OCI-LY7 (cell line): ENCODE results near the gene SCN1A. TPM values are rescaled to one million over a fixed set of nuclear protein-coding genes. Genes with fewer than 3 reads are reported as not detected.
A peak's percentile ranks its signal among the peaks of the same experiment; 100 is the strongest.

Source experiments
- BruUV-seq: library from RNA; stranded (reverse); fragments of 400-500 nt; replicated peaks from 2 replicates; lab custom pipeline; 2021; lab: Mats Ljungman, UMichigan
- CTCF ChIA-PET: fragments of 300-600 bp; sonication (Branson Sonifier 250); formaldehyde crosslinking; loops from one replicate; lab custom pipeline; 2022; ENCODE audit warnings: antibody characterized with exemption; ENCODE audit not compliant: unreplicated experiment; lab: Charles Lee
- POLR2A ChIA-PET: fragments of 300-600 bp; sonication (Branson Sonifier 250); formaldehyde crosslinking; loops from one replicate; lab custom pipeline; 2022; ENCODE audit warnings: antibody characterized with exemption; lab: Charles Lee
- DNase-seq: peaks from one replicate; pipeline ENCODE4 v3.0.0-alpha.2; 2015; ENCODE audit warnings: low spot score
- H2AFZ ChIP-seq: fragments of 200-600 bp; sonication (generic), shearing (Covaris generic); 2 replicates; pipeline ENCODE4 v1.6.1; 2014; ENCODE audit warnings: mild to moderate bottlenecking, antibody characterized with exemption, low read length, moderate library complexity
- H3K27ac ChIP-seq: fragments of 200-600 bp; sonication (generic); 2 replicates; pipeline ENCODE4 v1.5.1; 2014; ENCODE audit warnings: mixed run types, low read depth, mild to moderate bottlenecking, moderate library complexity, low read length, inconsistent platforms; ENCODE audit not compliant: poor library complexity, severe bottlenecking
- H3K36me3 ChIP-seq: fragments of 200-600 bp; sonication (generic); 2 replicates; pipeline ENCODE4 v1.6.1; 2014; ENCODE audit warnings: mild to moderate bottlenecking, antibody characterized with exemption, low read length, moderate library complexity, mixed read lengths; ENCODE audit not compliant: insufficient read depth
- H3K4me1 ChIP-seq: fragments of 200-600 bp; sonication (generic); 2 replicates; pipeline ENCODE4 v1.5.1; 2014; ENCODE audit warnings: mild to moderate bottlenecking, low read length; ENCODE audit not compliant: insufficient read depth, poor library complexity, severe bottlenecking
- H3K4me2 ChIP-seq: fragments of 200-600 bp; sonication (generic); 2 replicates; pipeline ENCODE4 v1.6.1; 2014; ENCODE audit warnings: mild to moderate bottlenecking, low read length
- H3K4me3 ChIP-seq: fragments of 200-600 bp; sonication (generic); 2 replicates; pipeline ENCODE4 v1.5.1; 2014; ENCODE audit warnings: mild to moderate bottlenecking, low read depth, low read length; ENCODE audit not compliant: poor library complexity, severe bottlenecking
- H3K79me2 ChIP-seq: fragments of 200-600 bp; sonication (generic); 2 replicates; pipeline ENCODE4 v1.6.1; 2016; ENCODE audit warnings: low read depth, mild to moderate bottlenecking, low read length, moderate library complexity, mixed read lengths; ENCODE audit not compliant: insufficient read depth
- H3K9me2 ChIP-seq: fragments of 200-600 bp; sonication (generic); 2 replicates; pipeline ENCODE4 v1.6.1; 2016; ENCODE audit warnings: mild to moderate bottlenecking, low read length, mixed read lengths; ENCODE audit not compliant: insufficient read depth
- H3K9me3 ChIP-seq: fragments of 200-600 bp; sonication (generic); 2 replicates; pipeline ENCODE4 v1.6.1; 2014; ENCODE audit warnings: mild to moderate bottlenecking, mixed run types, low read length, mixed read lengths
- H4K20me1 ChIP-seq: fragments of 200-600 bp; sonication (generic); 2 replicates; pipeline ENCODE4 v1.6.1; 2014; ENCODE audit warnings: mild to moderate bottlenecking, antibody characterized with exemption, low read length, moderate library complexity, mixed read lengths; ENCODE audit not compliant: insufficient read depth
- CTCF ChIP-seq: fragments of 200-600 bp; sonication (generic); conservative IDR thresholded peaks from 2 replicates; pipeline ENCODE4 v1.5.1; 2014; ENCODE audit warnings: mild to moderate bottlenecking, antibody characterized with exemption, low read length, moderate library complexity, mixed read lengths
- EZH2phosphoT487 ChIP-seq: fragments of 200-600 bp; sonication (generic); IDR thresholded peaks from 2 replicates; pipeline ENCODE4 v1.6.1; 2018; ENCODE audit warnings: low read depth, borderline replicate concordance, mild to moderate bottlenecking, mixed run types, antibody characterized with exemption, low read length, moderate library complexity, mixed read lengths
- intact Hi-C: fragments of 100-400 bp; cut with micrococcal nuclease; formaldehyde crosslinking; loops from one replicate; pipeline ENCODE4 v1.10.0; 2022; ENCODE audit not compliant: unreplicated experiment
- total RNA-seq, 2 experiments: library from RNA; depleted of rRNA in 1 of 2; stranded (reverse); fragments of >200 nt in 1 of 2; shearing (Covaris generic) in 1 of 2; gene quantifications; 2 replicates each; pipeline ENCODE4 v1.2.3, GENCODE V29; 2014 to 2022

Gene SCN1A
- total RNA-seq, 2 experiments from 2014 or later: not detected

- Histone ChIP-seq H3K9me3 (no peaks in the 10 kb centered on the region), H3K4me1 (peaks cover 23% of the 10 kb centered on the region), H3K27ac (peak overlapping the region; percentile 55), H4K20me1 (no peaks in the 10 kb centered on the region), H2AFZ (peak overlapping the region; percentile 40), H3K9me2 (no peaks in the 10 kb centered on the region), H3K36me3 (peaks cover 21% of the 10 kb centered on the region), H3K4me3 (peak overlapping the region; percentile 81), H3K4me2 (peak overlapping the region; percentile 74), H3K79me2 (peaks cover 32% of the 10 kb centered on the region)
- DNase-seq: no peak
- ChIA-PET CTCF (interaction anchor here (1.5 kb wide), 1 partner anchor 11 kb away, joined by 3 read pairs; no protein-coding TSS in a partner anchor), POLR2A (interaction anchor here (0.5 to 1.5 kb wide), 11 partner anchors 8 to 1088 kb away, joined by 3 to 5 read pairs (median 3); no protein-coding TSS in a partner anchor)
- TF ChIP-seq EZH2phosphoT487 (no peak), CTCF (no peak)
- intact Hi-C loops: loop anchor here (5.0 kb wide), 2 partner anchors 76 to 136 kb away; no protein-coding TSS in a partner anchor
- BruUV-seq: no TSS peak
Observed at GRCh38 chr2:165953306-165953654, 174.5 kb downstream of the SCN1A start.

- TF ChIP-seq CTCF: no peak
- no peak for TF ChIP-seq EZH2phosphoT487
- ChIA-PET POLR2A (interaction anchor here (0.5 to 1.5 kb wide), 8 partner anchors 8 to 404 kb away, joined by 3 to 5 read pairs (median 3); no protein-coding TSS in a partner anchor), CTCF (interaction anchor here (1.5 kb wide), 1 partner anchor 12 kb away, joined by 3 read pairs; no protein-coding TSS in a partner anchor)
Observed at GRCh38 chr2:165952741-165953211, 175.0 kb downstream of the SCN1A start.

GRCh38 chr2:165952085-165952484 lies 175.7 kb downstream of the SCN1A start:
- POLR2A ChIA-PET: interaction anchor here (1.0 to 1.4 kb wide), 2 partner anchors 11 to 176 kb away, joined by 3 to 5 read pairs; no protein-coding TSS in a partner anchor
- Histone ChIP-seq H3K4me2 (peak overlapping the region; percentile 74), H3K36me3 (peaks cover 33% of the 10 kb centered on the region), H2AFZ (no peak overlapping the region), H3K4me1 (peaks cover 23% of the 10 kb centered on the region), H3K9me2 (no peaks in the 10 kb centered on the region), H3K27ac (no peak overlapping the region), H4K20me1 (no peaks in the 10 kb centered on the region), H3K9me3 (no peaks in the 10 kb centered on the region), H3K79me2 (peaks cover 36% of the 10 kb centered on the region), H3K4me3 (peak overlapping the region; percentile 81)
- DNase-seq: no peak
- no TSS peak for BruUV-seq
- no peak for TF ChIP-seq EZH2phosphoT487
- TF ChIP-seq CTCF: no peak
- intact Hi-C loops: loop anchor here (5.0 kb wide), 2 partner anchors 75 to 135 kb away; no protein-coding TSS in a partner anchor
- CTCF ChIA-PET: no interaction called here

More at GRCh38 chr2:165952741-165953211, 175.0 kb downstream of the SCN1A start:
- TSS peak; percentile 70 for BruUV-seq
- Histone ChIP-seq H3K4me1 (peaks cover 23% of the 10 kb centered on the region), H3K9me2 (no peaks in the 10 kb centered on the region), H2AFZ (peak overlapping the region; percentile 40; the same call in 1 of the 2 replicates), H3K79me2 (peaks cover 36% of the 10 kb centered on the region), H4K20me1 (no peaks in the 10 kb centered on the region), H3K27ac (peak overlapping the region; percentile 55), H3K9me3 (no peaks in the 10 kb centered on the region), H3K36me3 (peaks cover 26% of the 10 kb centered on the region), H3K4me3 (peak overlapping the region; percentile 81), H3K4me2 (peak overlapping the region; percentile 74)
- DNase-seq: peak; percentile 3
- intact Hi-C loops: loop anchor here (5.0 kb wide), 2 partner anchors 75 to 135 kb away; no protein-coding TSS in a partner anchor
